GM12878 (cell line): Measurements from ENCODE around the gene MDFI. TPM values are rescaled to one million over a fixed set of nuclear protein-coding genes. Genes with fewer than 3 reads are reported as not detected.

Source experiments
- ATAC-seq: fragments of 200-7000 bp; cut with Tn5 transposase; 3 replicates; pipeline ENCODE4 v1.9.1; 2020; ENCODE audit warnings: mild to moderate bottlenecking, moderate library complexity
- BruUV-seq: library from RNA; stranded (reverse); fragments of 400-500 nt; replicated peaks from 2 replicates; lab custom pipeline; 2021; lab: Mats Ljungman, UMichigan
- CTCF ChIA-PET: fragments of 300-600 bp; sonication (Branson Sonifier 250); formaldehyde crosslinking; extraction: SDS; loops from one replicate; lab custom pipeline; 2021; ENCODE audit warnings: inconsistent platforms; lab: Yijun Ruan, JAX
- POLR2A ChIA-PET: fragments of 350-600 bp; formaldehyde crosslinking; extraction: SDS; loops from one replicate; lab custom pipeline; 2021; ENCODE audit warnings: inconsistent platforms; lab: Charles Lee
- RAD21 ChIA-PET: fragments of 300-600 bp; sonication (Branson Sonifier 250); formaldehyde crosslinking; loops from one replicate; lab custom pipeline; 2023; ENCODE audit warnings: antibody characterized with exemption; ENCODE audit not compliant: unreplicated experiment; lab: Charles Lee
- SMC1A ChIA-PET: fragments of 300-600 bp; sonication (Branson Sonifier 250); formaldehyde crosslinking; loops from one replicate; lab custom pipeline; 2023; ENCODE audit not compliant: unreplicated experiment, uncharacterized antibody; lab: Charles Lee
- DNase-seq: peaks from one replicate; pipeline ENCODE4 v3.0.0-alpha.2; 2011; ENCODE audit warnings: low read depth, low spot score
- FAIRE-seq: peaks from 3 replicates; lab custom pipeline; 2011; peaks lifted over from hg19 to GRCh38; lab: Jason Lieb, UNC
- H2AFZ ChIP-seq: 2 replicates; pipeline ENCODE4 v1.6.0; 2011; ENCODE audit warnings: low read depth, low read length, control low read depth; ENCODE audit not compliant: control insufficient read depth
- H3K27ac ChIP-seq: 2 replicates; pipeline ENCODE4 v1.5.1; 2011; ENCODE audit warnings: control low read depth; ENCODE audit not compliant: control insufficient read depth, insufficient read depth
- H3K27me3 ChIP-seq, 2 experiments: replicated peaks in 1 of 2; 2 replicates each; pipeline versions ENCODE4 v1.6.0 to v1.6.1; 2011; ENCODE audit warnings: low read length in 1 of 2; ENCODE audit not compliant: control insufficient read depth in 2 of 2, insufficient read depth in 2 of 2
- H3K36me3 ChIP-seq, 2 experiments: 2 replicates each; pipeline ENCODE4 v1.5.1; 2011; ENCODE audit warnings: low read length in 1 of 2; ENCODE audit not compliant: control insufficient read depth in 2 of 2, insufficient read depth in 2 of 2
- H3K4me1 ChIP-seq: 2 replicates; pipeline ENCODE4 v1.6.1; 2011; ENCODE audit warnings: mild to moderate bottlenecking, low read length, moderate library complexity, mixed read lengths; ENCODE audit not compliant: control insufficient read depth, insufficient read depth
- H3K4me2 ChIP-seq: 2 replicates; pipeline ENCODE4 v1.6.0; 2011; ENCODE audit warnings: control low read depth; ENCODE audit not compliant: control insufficient read depth, insufficient read depth
- H3K4me3 ChIP-seq: fragments of 200-600 bp; sonication (generic); 2 replicates; pipeline ENCODE4 v1.5.1; 2016
- H3K79me2 ChIP-seq: 2 replicates; pipeline ENCODE4 v1.6.0; 2011; ENCODE audit warnings: low read length; ENCODE audit not compliant: control insufficient read depth, insufficient read depth
- H3K9ac ChIP-seq: 2 replicates; pipeline ENCODE4 v1.8.0; 2011; ENCODE audit warnings: low read length, control low read depth, mixed read lengths; ENCODE audit not compliant: control insufficient read depth, insufficient read depth
- H3K9me3 ChIP-seq: replicated peaks from 3 replicates; pipeline ENCODE4 v1.5.1; 2011; ENCODE audit warnings: mild to moderate bottlenecking, low read length; ENCODE audit not compliant: control insufficient read depth, insufficient read depth
- H4K20me1 ChIP-seq: 2 replicates; pipeline ENCODE4 v1.6.0; 2011; ENCODE audit not compliant: control insufficient read depth, insufficient read depth
- CREB1 ChIP-seq: IDR thresholded peaks from 2 replicates; pipeline ENCODE4 v1.6.1; 2012; ENCODE audit warnings: low read depth, mild to moderate bottlenecking, inconsistent platforms
- CTCF ChIP-seq, 3 experiments: IDR thresholded peaks in 2 of 3; conservative IDR thresholded peaks in 1 of 3; 2 replicates each; pipeline ENCODE4 v1.5.1; 2011; ENCODE audit warnings: low read depth in 3 of 3, low read length in 3 of 3, mild to moderate bottlenecking in 3 of 3, control low read depth in 2 of 3, moderate library complexity in 2 of 3, inconsistent platforms in 1 of 3, mixed read lengths in 1 of 3; ENCODE audit not compliant: control insufficient read depth in 2 of 3, insufficient read depth in 1 of 3; ENCODE audit errors: extremely low read depth in 1 of 3
- IKZF1 ChIP-seq: fragments of 450-650 bp; conservative IDR thresholded peaks from 2 replicates; pipeline ENCODE4 v1.6.1; 2017; ENCODE audit warnings: antibody characterized with exemption, mild to moderate bottlenecking
- KAT2A ChIP-seq: conservative IDR thresholded peaks from 2 replicates; pipeline ENCODE4 v1.6.1; 2011; ENCODE audit warnings: low read depth, low read length; ENCODE audit not compliant: control insufficient read depth
- PML ChIP-seq: IDR thresholded peaks from 2 replicates; pipeline ENCODE4 v1.6.1; 2012; ENCODE audit warnings: low read length, inconsistent platforms
- SRF ChIP-seq, 2 experiments: IDR thresholded peaks; 2 replicates each; pipeline ENCODE4 v1.6.1; 2011; ENCODE audit warnings: low read depth in 2 of 2, low read length in 2 of 2, mild to moderate bottlenecking in 1 of 2, moderate library complexity in 1 of 2
- TCF3 ChIP-seq: IDR thresholded peaks from 2 replicates; pipeline ENCODE4 v1.6.1; 2012; ENCODE audit warnings: low read depth, mild to moderate bottlenecking, low read length, borderline replicate concordance; ENCODE audit not compliant: insufficient read depth
- WGBS: methylation state at CpG from one replicate; pipeline ENCODE4 v1.1.6; 2016; ENCODE audit warnings: low lambda C conversion rate; ENCODE audit not compliant: insufficient replicate concordance, insufficient coverage; ENCODE audit errors: missing lambda C conversion rate; 5-methylcytosine and 5-hydroxymethylcytosine counted together
- in situ Hi-C: fragments of 300-500 bp; cut with MboI; formaldehyde crosslinking; loops from 9 replicates; pipeline ENCODE4 v1.14.3; 2018; ENCODE audit warnings: mixed read lengths
- intact Hi-C: fragments of 100-400 bp; cut with micrococcal nuclease; formaldehyde crosslinking; loops from one replicate; pipeline ENCODE4 v1.14.2; 2022; ENCODE audit not compliant: unreplicated experiment
- polyA plus RNA-seq, 11 experiments: library from polyadenylated mRNA; depleted of rRNA in 4 of 11; unstranded in 6 of 11; stranded (reverse) in 5 of 11; fragments of >200 nt; fragmentation: Nextera tagmentation in 4 of 11; fragmentation: Illumina TruSeq in 1 of 11; extraction: Ambion mirVana in 4 of 11; extraction: Trizol in 1 of 11; gene quantifications; 1 replicate in 1 of 11; 2 replicates in 10 of 11; pipeline versions ENCODE4 v1.2.1 to v1.2.3, GENCODE V29; 2011 to 2016; ENCODE audit warnings: inconsistent platforms in 2 of 11, missing spikeins in 2 of 11, low read depth in 1 of 11
- total RNA-seq, 4 experiments: library from RNA; depleted of rRNA in 3 of 4; stranded (reverse); fragments of >200 nt in 3 of 4; fragmentation: Illumina TruSeq in 1 of 4; extraction: Trizol in 1 of 4; gene quantifications; 2 replicates each; pipeline versions ENCODE4 v1.2.1 to v1.2.3, GENCODE V29; 2013 to 2021
- TF ChIP-seq, protein P1 (sequence below): fragments of 450-650 bp; formaldehyde crosslinking; IDR thresholded peaks from 2 replicates; pipeline ENCODE4 v1.4.0; 2022; ENCODE audit warnings: mild to moderate bottlenecking, moderate library complexity
- TF ChIP-seq, protein P2 (sequence below): IDR thresholded peaks from 2 replicates; pipeline ENCODE4 v1.6.1; 2011; ENCODE audit warnings: borderline replicate concordance, low read depth, mild to moderate bottlenecking, moderate library complexity, low read length; ENCODE audit not compliant: insufficient read depth, poor library complexity, severe bottlenecking
- TF ChIP-seq, protein P3 (sequence below): IDR thresholded peaks from 2 replicates; pipeline ENCODE4 v1.6.1; 2012; ENCODE audit warnings: low read depth, low read length, improper control_type of control experiment

The MDFI gene
- total and polyA plus RNA-seq, 10 of the 15 experiments (the other 5 are each of a cell fraction or from before 2014, with no cell fraction given) = not detected

- WGBS = 27% methylated on average over 9 of the region's 9 CpGs
- no peak for TF ChIP-seq CREB1
- no peak for TF ChIP-seq KAT2A
- TF ChIP-seq, protein P1, sequence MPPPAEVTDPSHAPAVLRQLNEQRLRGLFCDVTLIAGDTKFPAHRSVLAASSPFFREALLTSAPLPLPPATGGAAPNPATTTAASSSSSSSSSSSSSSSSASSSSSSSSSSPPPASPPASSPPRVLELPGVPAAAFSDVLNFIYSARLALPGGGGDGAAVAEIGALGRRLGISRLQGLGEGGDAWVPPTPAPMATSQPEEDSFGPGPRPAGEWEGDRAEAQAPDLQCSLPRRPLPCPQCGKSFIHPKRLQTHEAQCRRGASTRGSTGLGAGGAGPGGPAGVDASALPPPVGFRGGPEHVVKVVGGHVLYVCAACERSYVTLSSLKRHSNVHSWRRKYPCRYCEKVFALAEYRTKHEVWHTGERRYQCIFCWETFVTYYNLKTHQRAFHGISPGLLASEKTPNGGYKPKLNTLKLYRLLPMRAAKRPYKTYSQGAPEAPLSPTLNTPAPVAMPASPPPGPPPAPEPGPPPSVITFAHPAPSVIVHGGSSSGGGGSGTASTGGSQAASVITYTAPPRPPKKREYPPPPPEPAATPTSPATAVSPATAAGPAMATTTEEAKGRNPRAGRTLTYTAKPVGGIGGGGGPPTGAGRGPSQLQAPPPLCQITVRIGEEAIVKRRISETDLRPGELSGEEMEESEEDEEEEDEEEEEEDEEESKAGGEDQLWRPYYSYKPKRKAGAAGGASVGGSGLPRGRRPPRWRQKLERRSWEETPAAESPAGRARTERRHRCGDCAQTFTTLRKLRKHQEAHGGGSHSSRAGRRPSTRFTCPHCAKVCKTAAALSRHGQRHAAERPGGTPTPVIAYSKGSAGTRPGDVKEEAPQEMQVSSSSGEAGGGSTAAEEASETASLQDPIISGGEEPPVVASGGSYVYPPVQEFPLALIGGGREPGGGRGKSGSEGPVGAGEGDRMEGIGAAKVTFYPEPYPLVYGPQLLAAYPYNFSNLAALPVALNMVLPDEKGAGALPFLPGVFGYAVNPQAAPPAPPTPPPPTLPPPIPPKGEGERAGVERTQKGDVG (CRISPR knock-in tag) = no peak
- TF ChIP-seq PML = no peak
- no peak for TF ChIP-seq SRF (IDR thresholded peaks at IDR 0.05; ENCODE audit: low read depth in 2 of 2, low read length in 2 of 2)
- TF ChIP-seq, protein P2, sequence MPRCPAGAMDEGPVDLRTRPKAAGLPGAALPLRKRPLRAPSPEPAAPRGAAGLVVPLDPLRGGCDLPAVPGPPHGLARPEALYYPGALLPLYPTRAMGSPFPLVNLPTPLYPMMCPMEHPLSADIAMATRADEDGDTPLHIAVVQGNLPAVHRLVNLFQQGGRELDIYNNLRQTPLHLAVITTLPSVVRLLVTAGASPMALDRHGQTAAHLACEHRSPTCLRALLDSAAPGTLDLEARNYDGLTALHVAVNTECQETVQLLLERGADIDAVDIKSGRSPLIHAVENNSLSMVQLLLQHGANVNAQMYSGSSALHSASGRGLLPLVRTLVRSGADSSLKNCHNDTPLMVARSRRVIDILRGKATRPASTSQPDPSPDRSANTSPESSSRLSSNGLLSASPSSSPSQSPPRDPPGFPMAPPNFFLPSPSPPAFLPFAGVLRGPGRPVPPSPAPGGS = no peak
- TF ChIP-seq CTCF (IDR thresholded peaks at IDR 0.05 in 2 of 3, conservative IDR thresholded peaks at IDR 0.05 in 1 of 3; ENCODE audit: control insufficient read depth in 2 of 3, extremely low read depth in 1 of 3, insufficient read depth in 1 of 3, low read depth in 3 of 3, low read length in 3 of 3) = no peak
- TF ChIP-seq, protein P3, sequence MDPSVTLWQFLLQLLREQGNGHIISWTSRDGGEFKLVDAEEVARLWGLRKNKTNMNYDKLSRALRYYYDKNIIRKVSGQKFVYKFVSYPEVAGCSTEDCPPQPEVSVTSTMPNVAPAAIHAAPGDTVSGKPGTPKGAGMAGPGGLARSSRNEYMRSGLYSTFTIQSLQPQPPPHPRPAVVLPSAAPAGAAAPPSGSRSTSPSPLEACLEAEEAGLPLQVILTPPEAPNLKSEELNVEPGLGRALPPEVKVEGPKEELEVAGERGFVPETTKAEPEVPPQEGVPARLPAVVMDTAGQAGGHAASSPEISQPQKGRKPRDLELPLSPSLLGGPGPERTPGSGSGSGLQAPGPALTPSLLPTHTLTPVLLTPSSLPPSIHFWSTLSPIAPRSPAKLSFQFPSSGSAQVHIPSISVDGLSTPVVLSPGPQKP = no peak
- no peak for TF ChIP-seq TCF3
- TF ChIP-seq IKZF1 = no peak
- intact Hi-C loops (no loop called here), in situ Hi-C loops (no loop called here)
- H3K36me3 ChIP-seq = no peaks in the 10 kb centered on the region
- ChIA-PET POLR2A (interaction anchor here (0.6 kb wide), 1 partner anchor 210 kb away, joined by 4 read pairs; no protein-coding TSS in a partner anchor), SMC1A (no interaction called here), CTCF (interaction anchor here (0.8 to 1.4 kb wide), 2 partner anchors 10 to 14 kb away, joined by 3 to 4 read pairs; no protein-coding TSS in a partner anchor), RAD21 (no interaction called here)
- no peaks in the 10 kb centered on the region for H3K4me1 ChIP-seq
- no peak overlapping the region for H2AFZ ChIP-seq
- no peak overlapping the region for H3K4me2 ChIP-seq
- ATAC-seq = no peak
- H3K27me3 ChIP-seq = no peaks in the 10 kb centered on the region
- no peak overlapping the region for H3K4me3 ChIP-seq
- H4K20me1 ChIP-seq = no peaks in the 10 kb centered on the region
- no peaks in the 10 kb centered on the region for H3K9me3 ChIP-seq
- H3K27ac ChIP-seq = no peak overlapping the region
- no peak for FAIRE-seq
- no peak for DNase-seq
- no peak overlapping the region for H3K9ac ChIP-seq
- no TSS peak for BruUV-seq
- H3K79me2 ChIP-seq = no peaks in the 10 kb centered on the region
These were observed 32.6 kb downstream of the MDFI start for GRCh38 chr6:41670703-41671360.
